Fibroblast of mammary gland (primary cell): ENCODE measurements around the gene DVL1.

ENCODE experiments used
- DNase-seq: peaks from one replicate; pipeline ENCODE4 v3.0.0-alpha.2; 2010; ENCODE audit warnings: low read depth
- H3K4me3 ChIP-seq: 2 replicates; pipeline ENCODE4 v1.5.1; 2011; ENCODE audit warnings: low read depth, mild to moderate bottlenecking, low read length, moderate library complexity; ENCODE audit not compliant: control insufficient read depth
- CTCF ChIP-seq: conservative IDR thresholded peaks from 2 replicates; pipeline ENCODE4 v1.5.1; 2011; ENCODE audit warnings: low read depth, low read length, inconsistent platforms; ENCODE audit not compliant: control insufficient read depth, insufficient read depth

Gene DVL1

DNA sequence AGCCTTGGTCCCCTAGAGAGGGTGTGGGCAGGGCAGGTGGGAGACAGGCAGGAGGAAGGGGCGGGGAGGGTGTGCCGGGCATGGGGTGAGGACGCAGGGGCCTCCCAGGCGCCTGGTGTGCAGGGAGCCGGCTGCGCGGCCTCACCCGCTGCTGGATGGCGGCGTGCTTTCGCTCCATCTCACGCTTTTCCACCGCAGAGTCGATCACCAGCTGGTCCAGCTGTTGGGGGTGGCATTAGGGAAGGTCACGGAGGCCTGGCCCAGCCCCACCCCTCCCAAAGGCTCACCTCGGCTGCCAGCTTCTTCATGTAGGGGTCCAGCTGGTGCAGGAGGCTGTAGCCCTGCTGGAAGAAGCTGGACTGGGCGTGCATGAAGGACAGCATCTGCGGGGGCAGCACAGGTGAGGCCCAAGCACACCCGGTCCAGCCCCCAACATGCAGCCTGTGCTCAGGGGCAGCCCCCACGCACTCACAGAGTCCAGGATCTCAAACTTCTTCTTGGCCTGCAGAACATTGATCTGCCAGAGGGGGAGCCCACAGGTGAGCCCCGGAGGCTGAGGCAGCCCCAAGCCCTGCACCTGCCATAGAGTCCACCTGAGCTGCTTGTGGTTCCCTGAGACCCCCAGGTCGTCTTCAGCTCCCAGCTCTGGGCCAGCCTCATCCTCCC lies 49.4 kb downstream of the DVL1 start:
- peak; percentile 23 for TF ChIP-seq CTCF
- no peak overlapping the region for H3K4me3 ChIP-seq
- no peak for DNase-seq

DNA sequence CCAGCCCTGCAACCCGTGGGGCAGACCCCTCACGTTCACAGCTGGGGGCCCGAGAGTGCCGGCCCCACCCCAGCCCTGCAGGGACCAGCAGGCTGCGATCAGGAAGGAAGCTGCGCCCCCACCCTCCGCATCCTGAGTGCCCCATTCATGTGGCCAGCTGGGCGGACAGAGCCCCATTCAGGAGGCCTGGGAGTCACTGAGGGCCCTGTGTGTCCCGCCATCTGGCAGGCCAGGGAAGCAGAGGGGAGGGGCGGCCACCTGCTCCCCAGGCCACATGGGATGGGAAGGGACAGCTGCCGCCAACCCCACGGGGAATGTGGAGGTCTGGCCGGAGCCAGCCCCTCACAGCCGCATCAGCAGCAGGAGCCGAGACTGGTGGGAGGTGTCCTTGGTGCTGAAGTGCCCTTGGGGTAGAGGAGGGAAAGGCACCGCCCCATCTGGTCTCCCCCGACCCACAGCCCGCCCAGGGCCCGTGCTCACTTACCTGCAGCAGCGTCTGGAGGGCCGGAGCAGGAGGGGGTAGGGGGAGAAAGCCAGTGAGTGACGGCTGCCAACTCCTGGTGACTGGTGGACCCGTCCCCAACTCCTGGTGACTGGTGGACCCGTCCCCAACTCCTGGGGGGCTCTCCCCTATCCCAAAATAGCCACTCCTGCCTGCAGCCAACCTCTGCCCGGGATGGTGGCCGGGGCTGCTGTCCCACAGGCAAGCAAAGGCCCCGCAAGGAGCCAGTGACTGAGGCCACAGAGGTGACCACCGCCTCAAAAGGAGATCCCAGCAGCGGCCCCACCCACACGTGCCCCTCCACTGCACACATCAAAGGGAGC lies 50.1 kb downstream of the DVL1 start:
- no peak for DNase-seq
- TF ChIP-seq CTCF = no peak
- H3K4me3 ChIP-seq = no peak overlapping the region

DNA sequence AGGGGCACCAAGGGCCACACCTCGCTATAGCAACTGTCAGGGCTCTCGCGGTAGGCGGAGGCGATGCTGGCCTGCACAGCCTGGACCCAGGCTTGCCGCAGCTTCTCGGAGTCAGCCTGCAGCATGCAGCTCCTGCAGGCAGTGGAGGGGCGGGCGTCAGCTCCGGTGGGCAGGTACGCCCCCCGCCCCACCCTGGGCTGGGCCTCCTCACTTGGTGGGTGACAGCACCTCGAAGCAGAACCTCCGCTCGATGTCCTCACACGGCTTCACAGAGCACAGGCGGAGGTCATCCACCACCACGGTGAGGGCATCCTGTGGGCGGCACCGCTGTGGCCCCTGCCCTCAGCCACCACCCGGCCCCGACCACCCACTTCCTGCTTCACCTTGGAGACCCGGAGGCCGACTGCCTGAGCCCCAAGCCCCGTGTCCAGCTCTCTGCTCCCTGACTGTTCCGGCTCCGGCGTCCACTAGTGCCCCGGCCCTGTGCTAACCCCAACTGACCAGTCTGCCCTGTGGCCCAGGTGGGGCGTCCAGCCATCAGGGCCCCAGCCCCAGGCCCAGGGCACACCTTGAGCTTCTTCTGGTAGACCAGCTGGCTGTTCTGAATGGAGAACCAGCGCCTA lies 51.3 kb downstream of the DVL1 start:
- no peak for DNase-seq
- no peak overlapping the region for H3K4me3 ChIP-seq
- no peak for TF ChIP-seq CTCF

GRCh38 chr1:1296070-1297061 lies 52.9 kb downstream of the DVL1 start:
- TF ChIP-seq CTCF = no peak
- H3K4me3 ChIP-seq = no peak overlapping the region
- no peak for DNase-seq

- no peak for TF ChIP-seq CTCF
- no peak overlapping the region for H3K4me3 ChIP-seq
- DNase-seq = no peak
Measured at GRCh38 chr1:1295154-1295923, 53.9 kb downstream of the DVL1 start.
